Lower lobe of right lung (tissue), 2 donors: ENCODE measurements around the gene ITGB3. TPM values are rescaled to one million over a fixed set of nuclear protein-coding genes. Genes with fewer than 3 reads are reported as not detected.

Experiments used
- ATAC-seq, 2 donors: fragments of 200-7000 bp; cut with Tn5 transposase; one replicate each; pipeline ENCODE4 v1.9.1; 2020 to 2022; ENCODE audit warnings: mild to moderate bottlenecking in 2 of 2, moderate library complexity in 2 of 2
- DNase-seq: peaks from one replicate; pipeline ENCODE4 v3.0.0-alpha.2; 2020
- H3K27ac ChIP-seq: fragments of 200-600 bp; one replicate; pipeline ENCODE4 v1.8.0; 2022
- H3K27me3 ChIP-seq: fragments of 200-600 bp; one replicate; pipeline ENCODE4 v1.8.0; 2022; ENCODE audit warnings: low read depth
- H3K36me3 ChIP-seq: fragments of 200-600 bp; one replicate; pipeline ENCODE4 v1.8.0; 2022; ENCODE audit warnings: mild to moderate bottlenecking
- H3K4me1 ChIP-seq: fragments of 200-600 bp; one replicate; pipeline ENCODE4 v1.8.0; 2022
- H3K4me3 ChIP-seq: fragments of 200-600 bp; one replicate; pipeline ENCODE4 v1.8.0; 2022; ENCODE audit warnings: mild to moderate bottlenecking
- H3K9me3 ChIP-seq: fragments of 200-600 bp; one replicate; pipeline ENCODE4 v1.8.0; 2022
- CTCF ChIP-seq: fragments of 200-600 bp; IDR thresholded peaks from one replicate; pipeline ENCODE4 v1.8.0; 2022; ENCODE audit warnings: antibody characterized with exemption, mild to moderate bottlenecking
- intact Hi-C: fragments of 100-400 bp; cut with DNase I; formaldehyde crosslinking; loops from one replicate; pipeline ENCODE4 v1.11.0; 2022
- total RNA-seq: library from RNA; stranded (reverse); fragmentation: NEBNext Ultra II Directional; extraction: Animal tissue kit (Norgen Biotek cat#: 25700); gene quantifications from one replicate; pipeline ENCODE4 v1.2.1, GENCODE V29; 2021
- donor health status: DM: no; HTN: yes; CAD: no; lungs with severe emphysema.

ITGB3 gene
- total RNA-seq, 1 donor from 2014 or later, result 10.5 TPM

- no peak overlapping the region for H3K4me3 ChIP-seq
These were observed 105.0 kb downstream of the ITGB3 start for GRCh38 chr17:47358652-47359051.

More at GRCh38 chr17:47358652-47359051, 105.0 kb downstream of the ITGB3 start:
- ATAC-seq, result no peak
- Histone ChIP-seq H3K4me1 (no peaks in the 10 kb centered on the region), H3K36me3 (no peaks in the 10 kb centered on the region), H3K27ac (no peak overlapping the region), H3K9me3 (no peaks in the 10 kb centered on the region), H3K27me3 (no peaks in the 10 kb centered on the region)
- TF ChIP-seq CTCF, result no peak
- intact Hi-C loops, result no loop called here
- no peak for DNase-seq

Other genes starting within 250 kb of the ITGB3 start
- 76.6 TPM for gene CDC27, start 64.5 kb upstream of the ITGB3 start, total RNA-seq
- gene MYL4, start 44.5 kb upstream of the ITGB3 start, total RNA-seq, result 3.0 TPM
- gene EFCAB13, start 70.1 kb downstream of the ITGB3 start, total RNA-seq, result 13.0 TPM